ENCODE results near the gene BCOR. TPM values are rescaled to one million over a fixed set of nuclear protein-coding genes. Genes with fewer than 3 reads are reported as not detected.

Gene BCOR
- total RNA-seq, 1 experiment from 2014 or later, result 28.8 TPM

GRCh38 chrX:40088803-40089540, 8.8 kb downstream of the BCOR start:
- no peak for DNase-seq (ENCODE audit: low spot score)

DNA sequence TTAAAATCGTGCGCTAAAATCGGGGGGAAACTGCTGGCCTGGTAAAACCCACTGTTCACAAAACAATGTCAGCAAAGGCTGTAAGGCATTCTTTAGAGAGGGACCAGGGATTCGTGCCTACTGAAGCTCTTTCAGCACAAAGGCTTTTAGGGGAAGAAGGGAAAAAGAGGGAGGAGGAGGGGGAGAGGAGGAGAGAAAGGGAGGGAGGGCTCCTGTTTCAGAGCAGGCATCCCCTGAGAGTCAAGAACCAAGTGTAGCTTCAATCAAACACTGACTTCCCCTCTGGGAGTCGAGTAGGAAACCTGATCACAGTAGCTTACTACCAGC, 9.5 kb downstream of the BCOR start:
- in situ Hi-C loops (cut with HindIII; ENCODE audit: low sequenced_read_pairs), result no loop called here
- no peak for DNase-seq (ENCODE audit: low spot score)

More at GRCh38 chrX:40088803-40089540, 8.8 kb downstream of the BCOR start:
- in situ Hi-C loops (cut with HindIII; ENCODE audit: low sequenced_read_pairs), result no loop called here

DNA sequence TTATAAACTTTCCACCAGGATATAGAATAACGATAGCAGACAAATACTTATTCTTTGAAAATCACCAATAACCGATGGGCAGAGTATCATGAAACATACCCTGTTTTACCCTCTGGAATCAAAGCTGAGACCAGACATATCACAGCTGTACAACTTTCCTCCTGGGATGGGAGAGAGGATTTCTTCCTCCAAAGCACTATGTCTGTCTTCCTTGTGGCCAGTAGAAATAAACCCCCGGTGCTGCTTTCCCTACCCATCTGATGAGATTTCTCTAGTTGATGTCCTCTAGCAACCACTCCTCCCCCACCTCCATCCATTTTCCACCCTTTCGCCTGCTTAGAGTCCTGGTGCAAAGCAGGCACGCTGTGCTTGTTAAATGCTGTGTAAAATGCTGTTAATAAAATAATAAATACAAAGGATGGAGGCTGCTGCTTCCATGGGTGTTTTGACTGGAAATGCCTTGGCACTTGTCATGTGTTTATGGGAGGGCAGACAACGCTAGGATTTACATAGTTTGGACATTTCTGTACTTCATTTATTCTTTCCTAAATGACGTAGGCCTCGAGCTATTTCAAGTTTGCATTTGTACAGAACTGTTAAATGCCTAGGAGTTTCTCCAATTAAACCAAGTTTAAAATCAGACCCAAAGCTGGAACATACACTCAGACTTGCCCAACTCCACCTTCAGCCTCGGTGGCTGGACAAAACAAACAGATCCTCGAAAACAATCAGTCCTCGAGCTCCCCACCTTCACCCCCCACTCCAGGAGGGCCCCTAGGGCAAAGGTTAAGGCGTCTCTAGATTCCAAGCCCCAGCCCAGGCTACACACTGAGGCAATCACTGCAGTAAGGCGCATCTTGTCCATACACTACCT, 10.1 kb downstream of the BCOR start:
- in situ Hi-C loops (cut with HindIII; ENCODE audit: low sequenced_read_pairs), result no loop called here
- no peak for DNase-seq (ENCODE audit: low spot score)

DNA sequence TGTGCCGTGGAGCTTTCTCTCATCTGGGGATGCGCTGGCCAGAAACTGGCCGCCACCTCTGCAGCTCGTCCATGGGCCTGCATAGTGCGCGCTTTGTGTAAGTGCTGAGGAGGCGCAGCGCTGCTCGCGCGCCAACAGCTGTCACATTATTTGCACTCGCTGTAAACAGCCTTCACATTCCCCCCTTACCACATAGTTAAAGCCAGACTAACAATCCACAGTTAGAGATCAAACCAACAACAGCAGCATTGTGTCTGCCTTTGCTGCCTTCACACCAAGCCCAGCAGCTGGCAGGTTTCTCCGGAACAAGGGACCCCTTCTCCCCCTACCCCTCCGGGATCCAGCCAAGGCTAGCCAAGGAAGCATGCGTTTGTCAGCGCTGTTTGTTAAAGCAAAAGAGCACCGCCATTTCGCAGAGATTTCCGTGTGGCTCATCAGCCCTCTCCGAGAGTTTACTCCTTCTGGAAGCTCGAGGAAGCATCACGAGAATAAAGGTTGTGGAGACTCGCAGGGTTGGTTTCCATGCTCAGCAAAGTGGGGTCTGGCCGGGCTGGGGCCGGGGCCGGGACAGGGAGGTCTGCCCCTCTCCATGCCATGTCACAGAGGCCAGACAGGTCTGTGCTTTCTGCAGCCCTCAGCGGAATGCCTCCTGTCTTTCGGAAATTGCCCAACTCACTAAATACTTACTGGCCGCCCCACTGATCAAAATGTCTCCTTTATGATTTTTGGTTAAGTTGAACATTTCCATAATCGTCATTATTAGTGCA, 11.0 kb downstream of the BCOR start:
- in situ Hi-C loops (cut with HindIII; ENCODE audit: low sequenced_read_pairs), result no loop called here
- DNase-seq (ENCODE audit: low spot score), result no peak

DNA sequence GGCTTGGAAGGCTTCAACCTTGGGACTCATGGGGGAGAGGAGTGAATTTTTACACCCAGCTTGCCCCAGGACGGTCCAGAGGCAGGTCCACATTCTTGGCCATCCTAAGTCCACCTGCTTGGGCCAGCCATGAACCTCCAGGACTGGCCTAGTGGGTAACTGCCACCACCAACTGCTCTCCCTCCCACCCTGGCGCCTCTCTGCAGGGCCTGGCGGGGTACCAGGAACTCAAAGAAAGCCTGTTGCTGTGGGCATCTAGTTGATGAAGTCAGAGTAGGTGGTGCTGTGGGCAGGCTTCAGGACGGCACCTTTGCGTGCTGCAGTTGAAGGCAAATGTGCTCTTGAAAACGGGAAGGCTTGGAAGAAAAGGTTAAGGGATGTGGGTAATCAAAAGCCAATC, 12.0 kb downstream of the BCOR start:
- no peak for DNase-seq (ENCODE audit: low spot score)
- in situ Hi-C loops (cut with HindIII; ENCODE audit: low sequenced_read_pairs), result no loop called here

DNA sequence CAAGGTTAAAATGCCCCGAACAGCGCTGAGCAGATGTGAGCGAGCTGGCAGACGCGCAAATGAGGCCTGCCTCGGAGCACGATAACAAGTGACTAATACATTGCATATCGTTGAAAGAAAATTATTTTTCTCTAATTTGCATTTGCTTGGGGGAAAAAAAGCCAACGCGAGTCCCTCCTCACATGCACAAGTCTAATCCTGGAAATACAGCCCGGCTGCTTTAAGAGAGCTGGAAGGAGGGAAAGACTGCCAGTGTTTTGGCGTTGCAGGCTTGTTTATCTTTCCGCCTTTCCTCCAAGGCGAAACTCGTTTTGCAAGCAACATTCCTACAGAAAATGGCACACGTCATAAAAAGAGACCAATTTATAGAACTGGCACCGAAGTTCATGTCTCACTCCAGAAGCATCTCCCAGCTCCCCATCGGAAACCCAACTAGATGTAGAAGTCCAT, 12.6 kb downstream of the BCOR start:
- in situ Hi-C loops (cut with HindIII; ENCODE audit: low sequenced_read_pairs), result no loop called here
- no peak for DNase-seq (ENCODE audit: low spot score)

GRCh38 chrX:40084471-40085101, 13.2 kb downstream of the BCOR start:
- in situ Hi-C loops (cut with HindIII; ENCODE audit: low sequenced_read_pairs), result no loop called here
- no peak for DNase-seq (ENCODE audit: low spot score)

GRCh38 chrX:40083979-40084359, 13.8 kb downstream of the BCOR start:
- in situ Hi-C loops (cut with HindIII; ENCODE audit: low sequenced_read_pairs), result no loop called here

GRCh38 chrX:40083120-40083978, 14.4 kb downstream of the BCOR start:
- in situ Hi-C loops (cut with HindIII; ENCODE audit: low sequenced_read_pairs), result no loop called here

More at GRCh38 chrX:40083979-40084359, 13.8 kb downstream of the BCOR start:
- no peak for DNase-seq (ENCODE audit: low spot score)

DNA sequence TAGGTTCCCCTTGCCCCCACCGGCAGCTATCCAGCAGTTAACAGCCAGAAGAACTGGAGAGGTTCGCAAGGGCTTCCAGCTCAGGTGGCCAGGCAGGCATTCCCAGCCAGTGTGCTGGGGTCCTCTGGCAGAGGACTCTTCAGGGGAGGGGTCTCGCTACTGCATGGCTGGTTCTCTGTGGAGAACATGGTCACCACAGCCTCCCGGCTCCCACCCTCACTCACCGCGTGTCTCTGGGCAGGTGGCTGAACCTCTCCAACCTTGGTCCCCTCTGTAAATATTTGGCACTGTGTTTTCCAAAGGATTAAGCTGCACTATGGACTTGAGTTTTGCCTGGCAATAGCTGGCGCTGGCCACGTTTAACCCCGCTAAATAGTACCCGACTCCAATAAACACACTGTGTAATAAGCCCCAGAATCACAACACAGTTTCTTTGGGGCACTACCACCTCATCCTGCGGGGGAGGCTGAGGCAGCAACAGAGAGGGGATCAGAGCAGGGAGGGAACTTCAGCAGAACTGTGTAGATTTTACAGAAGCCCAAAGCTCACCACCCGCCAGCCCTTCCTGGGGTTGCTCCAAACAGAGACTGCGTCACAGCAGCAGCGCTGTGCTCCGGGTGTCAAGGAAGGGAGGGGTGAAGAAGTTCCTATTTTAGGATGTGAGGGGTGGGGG, 15.2 kb downstream of the BCOR start:
- in situ Hi-C loops (cut with HindIII; ENCODE audit: low sequenced_read_pairs), result no loop called here
- DNase-seq (ENCODE audit: low spot score), result no peak

More at GRCh38 chrX:40083120-40083978, 14.4 kb downstream of the BCOR start:
- DNase-seq (ENCODE audit: low spot score), result no peak

DNA sequence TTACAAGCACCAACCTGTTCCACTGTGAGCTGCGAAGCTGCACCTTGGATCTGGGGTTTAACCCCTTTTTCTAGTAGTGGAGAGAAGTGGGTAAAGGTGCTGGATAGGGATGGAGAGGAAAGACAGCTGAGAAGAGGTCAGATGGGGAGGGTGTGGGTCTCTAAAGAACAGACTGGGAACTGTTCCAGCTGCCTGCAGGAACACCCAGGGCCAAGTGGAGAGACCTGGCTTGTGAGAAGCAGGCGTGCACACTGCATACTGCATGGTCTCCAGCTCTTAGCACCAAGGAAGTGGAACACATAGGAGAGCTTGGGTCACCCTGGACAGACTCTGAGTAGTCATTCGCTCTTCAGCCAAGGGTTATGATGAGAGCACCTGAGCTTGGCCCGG, 16.1 kb downstream of the BCOR start:
- no peak for DNase-seq (ENCODE audit: low spot score)
- in situ Hi-C loops (cut with HindIII; ENCODE audit: low sequenced_read_pairs), result no loop called here

DNA sequence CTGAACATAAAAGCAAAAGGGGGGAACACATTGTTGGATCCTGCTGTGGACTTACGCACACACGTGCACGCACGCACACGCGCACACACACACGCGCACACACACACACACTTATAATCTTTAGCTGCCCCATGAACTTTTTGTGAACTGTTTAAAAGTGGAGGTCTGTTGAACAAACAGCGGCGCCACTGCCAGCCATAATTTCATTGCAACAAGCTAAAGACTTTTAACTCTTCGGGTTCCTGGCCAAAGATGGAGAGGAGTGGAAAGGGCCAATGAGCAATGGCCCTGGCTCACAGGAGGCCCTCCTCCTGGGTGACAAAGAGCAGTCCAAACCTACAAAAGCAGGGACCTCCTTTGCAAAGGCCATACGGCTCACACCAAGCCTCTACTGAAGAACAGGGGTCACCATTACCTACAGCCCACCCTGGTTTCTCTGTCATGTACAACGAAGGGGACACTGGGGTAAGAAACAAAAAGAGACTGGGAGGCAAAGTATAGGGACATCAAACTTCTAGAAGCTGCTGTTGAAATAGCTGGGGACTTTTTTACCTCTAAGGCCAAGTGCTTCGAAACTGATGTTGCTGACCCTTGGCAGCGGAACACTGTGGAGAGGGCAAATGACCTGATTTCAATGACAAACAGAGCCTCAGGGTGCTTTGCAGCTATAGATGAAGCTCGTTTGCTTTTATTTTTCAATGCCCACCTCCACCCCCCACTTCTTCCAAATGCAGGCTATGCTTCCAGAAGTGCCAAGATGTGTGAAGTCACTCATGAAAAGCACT, 16.7 kb downstream of the BCOR start:
- in situ Hi-C loops (cut with HindIII; ENCODE audit: low sequenced_read_pairs), result no loop called here
- DNase-seq (ENCODE audit: low spot score), result no peak

DNA sequence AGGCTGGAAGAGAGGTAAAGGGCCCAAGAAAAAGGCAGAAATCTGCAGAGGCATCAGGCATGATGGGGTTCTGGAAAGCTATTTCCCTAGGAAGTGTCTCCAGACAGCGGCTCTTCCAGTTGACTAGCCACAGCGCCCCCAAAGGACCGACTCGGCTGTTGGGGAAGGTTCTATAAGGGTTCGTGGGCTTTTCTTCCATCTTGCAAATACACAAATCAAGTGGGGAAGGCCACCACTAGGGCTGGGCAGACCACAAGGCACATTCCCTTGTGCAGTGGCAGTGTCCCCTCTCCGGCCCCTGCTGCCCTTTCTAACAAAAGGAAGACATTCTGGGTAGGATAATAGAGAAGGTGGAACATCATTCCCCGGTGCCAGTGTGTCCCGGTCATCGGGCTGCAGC, 18.2 kb downstream of the BCOR start:
- in situ Hi-C loops (cut with HindIII; ENCODE audit: low sequenced_read_pairs), result no loop called here

GRCh38 chrX:40078489-40079227, 19.1 kb downstream of the BCOR start:
- DNase-seq (ENCODE audit: low spot score), result no peak
- in situ Hi-C loops (cut with HindIII; ENCODE audit: low sequenced_read_pairs), result no loop called here

More for the DNA sequence above, 18.2 kb downstream of the BCOR start:
- no peak for DNase-seq (ENCODE audit: low spot score)

DNA sequence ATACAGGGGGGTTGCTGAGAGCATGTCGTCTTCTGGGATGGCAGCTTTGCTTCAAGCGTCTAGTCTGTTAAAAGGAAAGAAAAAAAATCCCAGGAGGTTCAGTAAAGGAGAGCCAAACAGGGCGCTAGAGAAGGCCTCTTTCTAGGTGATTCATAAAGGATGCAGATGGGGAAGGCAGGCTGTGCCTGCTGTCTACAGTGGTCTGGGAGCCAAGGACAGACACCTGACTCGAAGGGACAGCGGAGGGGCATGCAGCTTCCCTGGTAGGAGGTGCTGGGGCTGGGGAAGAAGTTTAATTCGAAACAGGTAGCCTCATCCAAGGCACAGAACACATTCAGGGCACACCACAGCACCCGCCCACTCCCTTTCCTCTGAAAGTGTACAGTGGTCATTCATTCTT, 19.9 kb downstream of the BCOR start:
- no peak for DNase-seq (ENCODE audit: low spot score)
- in situ Hi-C loops (cut with HindIII; ENCODE audit: low sequenced_read_pairs), result no loop called here

- in situ Hi-C loops (cut with HindIII; ENCODE audit: low sequenced_read_pairs), result no loop called here
- no peak for DNase-seq (ENCODE audit: low spot score)
Observed at GRCh38 chrX:40076750-40077575, 20.8 kb downstream of the BCOR start.

Data from G401 (cell line).